HepG2 (cell line): Measurements from ENCODE around the gene FRAS1. TPM values are rescaled to one million over a fixed set of nuclear protein-coding genes. Genes with fewer than 3 reads are reported as not detected.
A peak's percentile ranks its signal among the peaks of the same experiment; 100 is the strongest.

ENCODE experiments used
- CREM ChIP-seq, 2 experiments: sonication (generic) in 1 of 2; formaldehyde crosslinking in 1 of 2; IDR thresholded peaks; 2 replicates each; pipeline versions ENCODE4 v1.4.0 to v1.6.1; 2016 to 2020; ENCODE audit warnings: antibody characterized with exemption in 1 of 2, mild to moderate bottlenecking in 1 of 2, missing genetic modification reagents in 1 of 2
- FOXA3 ChIP-seq: IDR thresholded peaks from 2 replicates; pipeline ENCODE4 v1.6.1; 2016; ENCODE audit warnings: missing genetic modification reagents, missing compliant biosample characterization
- FOXC1 ChIP-seq: sonication (generic); formaldehyde crosslinking; IDR thresholded peaks from 2 replicates; pipeline ENCODE4 v1.8.0; 2022; ENCODE audit warnings: mild to moderate bottlenecking, missing genetic modification reagents, borderline replicate concordance
- JUNB ChIP-seq: sonication (generic); formaldehyde crosslinking; IDR thresholded peaks from 2 replicates; pipeline ENCODE4 v1.8.0; 2022; ENCODE audit warnings: missing genetic modification reagents, mild to moderate bottlenecking, borderline replicate concordance
- NR2F2 ChIP-seq: IDR thresholded peaks from 2 replicates; pipeline ENCODE4 v1.6.1; 2012; ENCODE audit warnings: low read depth, inconsistent platforms, borderline replicate concordance
- TCF12 ChIP-seq, 2 experiments: fragments of 450-650 bp in 1 of 2; sonication (generic) in 1 of 2; formaldehyde crosslinking in 1 of 2; IDR thresholded peaks; 2 replicates each; pipeline versions ENCODE4 v1.6.1 to v1.8.0; 2017 to 2022; ENCODE audit warnings: antibody characterized with exemption in 1 of 2, mild to moderate bottlenecking in 1 of 2, missing genetic modification reagents in 1 of 2, moderate library complexity in 1 of 2
- ZNF224 ChIP-seq: sonication (generic); formaldehyde crosslinking; IDR thresholded peaks from 2 replicates; pipeline ENCODE4 v1.5.0; 2020; ENCODE audit warnings: mild to moderate bottlenecking, missing genetic modification reagents
- ZNF83 ChIP-seq: sonication (generic); formaldehyde crosslinking; IDR thresholded peaks from 2 replicates; pipeline ENCODE4 v1.4.0; 2020; ENCODE audit warnings: missing genetic modification reagents, mild to moderate bottlenecking, borderline replicate concordance
- ZSCAN20 ChIP-seq: sonication (generic); formaldehyde crosslinking; IDR thresholded peaks from 2 replicates; pipeline ENCODE4 v1.4.0; 2020; ENCODE audit warnings: missing genetic modification reagents, mild to moderate bottlenecking, borderline replicate concordance
- polyA plus RNA-seq, 8 experiments: library from polyadenylated mRNA; depleted of rRNA in 3 of 8; stranded (reverse) in 7 of 8; unstranded in 1 of 8; fragments of >200 nt; fragmentation: Illumina TruSeq in 4 of 8; extraction: Trizol in 4 of 8; gene quantifications; 2 replicates each; pipeline versions ENCODE4 v1.2.1 to v1.2.3, GENCODE V29; 2011 to 2016; ENCODE audit warnings: low read depth in 4 of 8, missing spikeins in 1 of 8, mixed read lengths in 1 of 8; ENCODE audit not compliant: insufficient read depth in 1 of 8
- total RNA-seq, 5 experiments: library from RNA; depleted of rRNA; stranded (reverse); fragments of >200 nt; fragmentation: Illumina TruSeq; extraction: Trizol; gene quantifications; 2 replicates each; pipeline ENCODE4 v1.2.3, GENCODE V29; 2016; ENCODE audit warnings: low read depth in 1 of 5
- TF ChIP-seq, protein P1 (sequence below): sonication (generic); formaldehyde crosslinking; IDR thresholded peaks from 2 replicates; pipeline ENCODE4 v1.4.0; 2020; ENCODE audit warnings: missing genetic modification reagents
- TF ChIP-seq, protein P2 (sequence below): sonication (generic); formaldehyde crosslinking; conservative IDR thresholded peaks from 2 replicates; pipeline ENCODE4 v1.5.0; 2020; ENCODE audit warnings: missing genetic modification reagents
- TF ChIP-seq, protein P3 (sequence below), 2 experiments: fragments of 450-650 bp in 1 of 2; sonication (generic) in 1 of 2; formaldehyde crosslinking in 1 of 2; IDR thresholded peaks; 2 replicates each; pipeline versions ENCODE4 v1.6.1 to v1.8.0; 2016 to 2022; ENCODE audit warnings: antibody characterized with exemption in 1 of 2, mild to moderate bottlenecking in 1 of 2, missing genetic modification reagents in 1 of 2

The FRAS1 gene
- total and polyA plus RNA-seq, 2 of the 13 experiments (the other 11 are each of a cell fraction or from before 2014, with no cell fraction given), result 22.5 to 31.6 TPM

DNA sequence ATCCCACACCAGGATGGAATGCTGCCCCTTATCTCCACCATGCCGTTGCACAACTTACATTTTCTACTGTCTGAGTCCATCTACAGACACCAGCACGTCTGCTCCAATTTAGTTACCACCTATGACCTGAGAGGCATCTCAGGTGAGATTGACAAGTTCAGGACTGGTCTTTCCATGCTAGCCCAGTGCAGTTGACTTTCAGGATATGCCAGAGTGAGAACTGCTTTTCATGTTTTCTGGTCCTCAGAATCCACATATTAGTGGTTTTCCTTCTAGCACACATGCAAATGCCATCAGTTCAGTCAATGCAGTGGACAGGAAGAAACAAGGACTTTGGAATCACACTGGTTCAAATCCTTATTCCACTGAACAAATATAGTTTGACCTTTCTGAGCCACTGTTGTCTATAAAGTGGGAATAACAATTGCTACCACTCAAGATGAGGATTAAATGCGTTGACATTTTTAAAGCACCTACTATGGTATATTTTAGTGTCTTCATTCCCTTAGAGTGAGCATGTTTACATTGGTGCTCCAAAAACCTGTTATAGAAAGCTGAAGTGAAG is 456.4 kb downstream of the FRAS1 start (continued):
- TF ChIP-seq ZNF83 (CRISPR knock-in tag), result no peak
- TF ChIP-seq ZNF224 (CRISPR knock-in tag), result no peak
- TF ChIP-seq, protein P1, sequence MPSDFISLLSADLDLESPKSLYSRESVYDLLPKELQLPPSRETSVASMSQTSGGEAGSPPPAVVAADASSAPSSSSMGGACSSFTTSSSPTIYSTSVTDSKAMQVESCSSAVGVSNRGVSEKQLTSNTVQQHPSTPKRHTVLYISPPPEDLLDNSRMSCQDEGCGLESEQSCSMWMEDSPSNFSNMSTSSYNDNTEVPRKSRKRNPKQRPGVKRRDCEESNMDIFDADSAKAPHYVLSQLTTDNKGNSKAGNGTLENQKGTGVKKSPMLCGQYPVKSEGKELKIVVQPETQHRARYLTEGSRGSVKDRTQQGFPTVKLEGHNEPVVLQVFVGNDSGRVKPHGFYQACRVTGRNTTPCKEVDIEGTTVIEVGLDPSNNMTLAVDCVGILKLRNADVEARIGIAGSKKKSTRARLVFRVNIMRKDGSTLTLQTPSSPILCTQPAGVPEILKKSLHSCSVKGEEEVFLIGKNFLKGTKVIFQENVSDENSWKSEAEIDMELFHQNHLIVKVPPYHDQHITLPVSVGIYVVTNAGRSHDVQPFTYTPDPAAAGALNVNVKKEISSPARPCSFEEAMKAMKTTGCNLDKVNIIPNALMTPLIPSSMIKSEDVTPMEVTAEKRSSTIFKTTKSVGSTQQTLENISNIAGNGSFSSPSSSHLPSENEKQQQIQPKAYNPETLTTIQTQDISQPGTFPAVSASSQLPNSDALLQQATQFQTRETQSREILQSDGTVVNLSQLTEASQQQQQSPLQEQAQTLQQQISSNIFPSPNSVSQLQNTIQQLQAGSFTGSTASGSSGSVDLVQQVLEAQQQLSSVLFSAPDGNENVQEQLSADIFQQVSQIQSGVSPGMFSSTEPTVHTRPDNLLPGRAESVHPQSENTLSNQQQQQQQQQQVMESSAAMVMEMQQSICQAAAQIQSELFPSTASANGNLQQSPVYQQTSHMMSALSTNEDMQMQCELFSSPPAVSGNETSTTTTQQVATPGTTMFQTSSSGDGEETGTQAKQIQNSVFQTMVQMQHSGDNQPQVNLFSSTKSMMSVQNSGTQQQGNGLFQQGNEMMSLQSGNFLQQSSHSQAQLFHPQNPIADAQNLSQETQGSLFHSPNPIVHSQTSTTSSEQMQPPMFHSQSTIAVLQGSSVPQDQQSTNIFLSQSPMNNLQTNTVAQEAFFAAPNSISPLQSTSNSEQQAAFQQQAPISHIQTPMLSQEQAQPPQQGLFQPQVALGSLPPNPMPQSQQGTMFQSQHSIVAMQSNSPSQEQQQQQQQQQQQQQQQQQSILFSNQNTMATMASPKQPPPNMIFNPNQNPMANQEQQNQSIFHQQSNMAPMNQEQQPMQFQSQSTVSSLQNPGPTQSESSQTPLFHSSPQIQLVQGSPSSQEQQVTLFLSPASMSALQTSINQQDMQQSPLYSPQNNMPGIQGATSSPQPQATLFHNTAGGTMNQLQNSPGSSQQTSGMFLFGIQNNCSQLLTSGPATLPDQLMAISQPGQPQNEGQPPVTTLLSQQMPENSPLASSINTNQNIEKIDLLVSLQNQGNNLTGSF (CRISPR knock-in tag), result no peak
- peak; percentile 70 for TF ChIP-seq FOXA3 (CRISPR knock-in tag)
- peak; percentile 42; the same call in 1 of the 2 replicates for TF ChIP-seq NR2F2
- TF ChIP-seq ZSCAN20, result no peak
- TF ChIP-seq, protein P2, sequence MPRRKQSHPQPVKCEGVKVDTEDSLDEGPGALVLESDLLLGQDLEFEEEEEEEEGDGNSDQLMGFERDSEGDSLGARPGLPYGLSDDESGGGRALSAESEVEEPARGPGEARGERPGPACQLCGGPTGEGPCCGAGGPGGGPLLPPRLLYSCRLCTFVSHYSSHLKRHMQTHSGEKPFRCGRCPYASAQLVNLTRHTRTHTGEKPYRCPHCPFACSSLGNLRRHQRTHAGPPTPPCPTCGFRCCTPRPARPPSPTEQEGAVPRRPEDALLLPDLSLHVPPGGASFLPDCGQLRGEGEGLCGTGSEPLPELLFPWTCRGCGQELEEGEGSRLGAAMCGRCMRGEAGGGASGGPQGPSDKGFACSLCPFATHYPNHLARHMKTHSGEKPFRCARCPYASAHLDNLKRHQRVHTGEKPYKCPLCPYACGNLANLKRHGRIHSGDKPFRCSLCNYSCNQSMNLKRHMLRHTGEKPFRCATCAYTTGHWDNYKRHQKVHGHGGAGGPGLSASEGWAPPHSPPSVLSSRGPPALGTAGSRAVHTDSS, result no peak
- no peak for TF ChIP-seq CREM (IDR thresholded peaks at IDR 0.05)
- no peak for TF ChIP-seq CREM (CRISPR knock-in tag; IDR thresholded peaks at IDR 0.05)
- no peak for TF ChIP-seq FOXC1 (CRISPR knock-in tag)
- TF ChIP-seq JUNB (CRISPR knock-in tag), result no peak
- TF ChIP-seq, protein P3, sequence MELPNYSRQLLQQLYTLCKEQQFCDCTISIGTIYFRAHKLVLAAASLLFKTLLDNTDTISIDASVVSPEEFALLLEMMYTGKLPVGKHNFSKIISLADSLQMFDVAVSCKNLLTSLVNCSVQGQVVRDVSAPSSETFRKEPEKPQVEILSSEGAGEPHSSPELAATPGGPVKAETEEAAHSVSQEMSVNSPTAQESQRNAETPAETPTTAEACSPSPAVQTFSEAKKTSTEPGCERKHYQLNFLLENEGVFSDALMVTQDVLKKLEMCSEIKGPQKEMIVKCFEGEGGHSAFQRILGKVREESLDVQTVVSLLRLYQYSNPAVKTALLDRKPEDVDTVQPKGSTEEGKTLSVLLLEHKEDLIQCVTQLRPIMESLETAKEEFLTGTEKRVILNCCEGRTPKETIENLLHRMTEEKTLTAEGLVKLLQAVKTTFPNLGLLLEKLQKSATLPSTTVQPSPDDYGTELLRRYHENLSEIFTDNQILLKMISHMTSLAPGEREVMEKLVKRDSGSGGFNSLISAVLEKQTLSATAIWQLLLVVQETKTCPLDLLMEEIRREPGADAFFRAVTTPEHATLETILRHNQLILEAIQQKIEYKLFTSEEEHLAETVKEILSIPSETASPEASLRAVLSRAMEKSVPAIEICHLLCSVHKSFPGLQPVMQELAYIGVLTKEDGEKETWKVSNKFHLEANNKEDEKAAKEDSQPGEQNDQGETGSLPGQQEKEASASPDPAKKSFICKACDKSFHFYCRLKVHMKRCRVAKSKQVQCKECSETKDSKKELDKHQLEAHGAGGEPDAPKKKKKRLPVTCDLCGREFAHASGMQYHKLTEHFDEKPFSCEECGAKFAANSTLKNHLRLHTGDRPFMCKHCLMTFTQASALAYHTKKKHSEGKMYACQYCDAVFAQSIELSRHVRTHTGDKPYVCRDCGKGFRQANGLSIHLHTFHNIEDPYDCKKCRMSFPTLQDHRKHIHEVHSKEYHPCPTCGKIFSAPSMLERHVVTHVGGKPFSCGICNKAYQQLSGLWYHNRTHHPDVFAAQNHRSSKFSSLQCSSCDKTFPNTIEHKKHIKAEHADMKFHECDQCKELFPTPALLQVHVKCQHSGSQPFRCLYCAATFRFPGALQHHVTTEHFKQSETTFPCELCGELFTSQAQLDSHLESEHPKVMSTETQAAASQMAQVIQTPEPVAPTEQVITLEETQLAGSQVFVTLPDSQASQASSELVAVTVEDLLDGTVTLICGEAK (IDR thresholded peaks at IDR 0.05), result no peak
- TF ChIP-seq, protein P3 (CRISPR knock-in tag; IDR thresholded peaks at IDR 0.05), result no peak; the same call in 1 of the 2 replicates
- no peak for TF ChIP-seq TCF12 (IDR thresholded peaks at IDR 0.05)
- no peak for TF ChIP-seq TCF12 (CRISPR knock-in tag; IDR thresholded peaks at IDR 0.05)
